H1 (cell line): Measurements from ENCODE around the gene JAG2. TPM values are rescaled to one million over a fixed set of nuclear protein-coding genes. Genes with fewer than 3 reads are reported as not detected.

Experiments used
- CTCF ChIA-PET: fragments of 300-600 bp; sonication (Branson Sonifier 250); formaldehyde crosslinking; loops from one replicate; lab custom pipeline; 2021; ENCODE audit not compliant: partially characterized antibody; lab: Charles Lee
- POLR2A ChIA-PET: fragments of 300-600 bp; sonication (Branson Sonifier 250); formaldehyde crosslinking; loops from one replicate; lab custom pipeline; 2021; ENCODE audit warnings: inconsistent platforms; ENCODE audit not compliant: partially characterized antibody; lab: Charles Lee
- DNase-seq, 2 experiments: peaks; one replicate each; pipeline versions ENCODE4 v3.0.0 to v3.0.0-alpha.2; 2010 to 2022; ENCODE audit warnings: low spot score in 2 of 2, low read depth in 1 of 2, mixed read lengths in 1 of 2
- FAIRE-seq: peaks from 2 replicates; lab custom pipeline; 2011; peaks lifted over from hg19 to GRCh38; lab: Jason Lieb, UNC
- H2AFZ ChIP-seq: 2 replicates; pipeline ENCODE4 v1.8.1; 2012; ENCODE audit warnings: low read length, inconsistent platforms
- H2AK5ac ChIP-seq: 2 replicates; pipeline ENCODE4 v1.6.1; 2013; ENCODE audit warnings: low read depth, low read length
- H2BK120ac ChIP-seq: replicated peaks from 2 replicates; pipeline ENCODE3; 2013; ENCODE audit warnings: low read depth, low read length, inconsistent platforms
- H2BK12ac ChIP-seq: 2 replicates; pipeline ENCODE4 v1.6.1; 2013; ENCODE audit warnings: low read depth, low read length
- H2BK15ac ChIP-seq: 2 replicates; pipeline ENCODE4 v1.6.1; 2013; ENCODE audit warnings: low read length
- H2BK20ac ChIP-seq: 2 replicates; pipeline ENCODE4 v1.6.1; 2013; ENCODE audit warnings: low read length
- H2BK5ac ChIP-seq: 2 replicates; pipeline ENCODE4 v1.6.1; 2013; ENCODE audit warnings: low read depth, low read length
- H3K14ac ChIP-seq: 2 replicates; pipeline ENCODE4 v1.6.1; 2013; ENCODE audit warnings: inconsistent platforms; ENCODE audit not compliant: insufficient read length
- H3K18ac ChIP-seq: 2 replicates; pipeline ENCODE4 v1.6.1; 2013; ENCODE audit warnings: low read length; ENCODE audit errors: extremely low read depth
- H3K23ac ChIP-seq: 2 replicates; pipeline ENCODE4 v1.6.1; 2013; ENCODE audit warnings: inconsistent platforms; ENCODE audit not compliant: insufficient read length
- H3K23me2 ChIP-seq: 2 replicates; pipeline ENCODE4 v1.6.1; 2013; ENCODE audit warnings: low read depth, low read length
- H3K27ac ChIP-seq: 2 replicates; pipeline ENCODE4 v1.6.1; 2011; ENCODE audit warnings: low read depth, low read length, inconsistent platforms
- H3K27me3 ChIP-seq, 4 experiments: replicated peaks in 1 of 4; 1 replicate in 1 of 4; 2 replicates in 3 of 4; pipeline versions ENCODE4 v1.6.1 to v1.8.1; 2011 to 2013; ENCODE audit warnings: low read length in 3 of 4, mild to moderate bottlenecking in 3 of 4, inconsistent platforms in 2 of 4, mixed read lengths in 2 of 4, moderate library complexity in 1 of 4; ENCODE audit not compliant: control insufficient read depth in 3 of 4, insufficient read depth in 3 of 4; ENCODE audit errors: extremely low read depth in 1 of 4
- H3K36me3 ChIP-seq, 4 experiments: 2 replicates each; pipeline versions ENCODE4 v1.6.1 to v1.8.1; 2011 to 2013; ENCODE audit warnings: mild to moderate bottlenecking in 4 of 4, low read length in 3 of 4, moderate library complexity in 2 of 4, control low read depth in 1 of 4, inconsistent platforms in 1 of 4; ENCODE audit not compliant: insufficient read depth in 4 of 4, control insufficient read depth in 2 of 4
- H3K4ac ChIP-seq: replicated peaks from 2 replicates; pipeline ENCODE3; 2013; ENCODE audit warnings: low read length, low read depth, mixed read lengths, inconsistent platforms; ENCODE audit not compliant: insufficient read length
- H3K4me1 ChIP-seq, 4 experiments: replicated peaks in 1 of 4; 1 replicate in 1 of 4; 2 replicates in 3 of 4; pipeline versions ENCODE4 v1.6.1 to v1.8.1; 2011 to 2013; ENCODE audit warnings: low read length in 3 of 4, inconsistent platforms in 2 of 4, mixed read lengths in 1 of 4; ENCODE audit not compliant: insufficient read depth in 4 of 4, control insufficient read depth in 3 of 4
- H3K4me2 ChIP-seq, 2 experiments: 2 replicates each; pipeline versions ENCODE4 v1.6.1 to v1.8.1; 2011 to 2013; ENCODE audit warnings: low read depth in 2 of 2, low read length in 2 of 2, control low read depth in 1 of 2, inconsistent platforms in 1 of 2, mild to moderate bottlenecking in 1 of 2; ENCODE audit not compliant: insufficient read depth in 1 of 2
- H3K4me3 ChIP-seq, 4 experiments: fragments of 200-600, 300-600 bp in 1 of 4; sonication (generic), shearing (Covaris generic), sonication (Bioruptor Twin) in 1 of 4; 2 replicates each; pipeline versions ENCODE4 v1.5.1 to v1.8.1; 2011 to 2016; ENCODE audit warnings: low read length in 4 of 4, low read depth in 3 of 4, control low read depth in 2 of 4, inconsistent platforms in 2 of 4, mild to moderate bottlenecking in 2 of 4, mixed read lengths in 1 of 4, moderate library complexity in 1 of 4; ENCODE audit not compliant: insufficient read depth in 2 of 4; ENCODE audit errors: extremely low read depth in 1 of 4
- H3K56ac ChIP-seq: replicated peaks from 2 replicates; pipeline ENCODE3; 2013; ENCODE audit warnings: low read depth, mild to moderate bottlenecking, mixed read lengths, low read length, inconsistent platforms; ENCODE audit not compliant: insufficient read length
- H3K79me1 ChIP-seq: 2 replicates; pipeline ENCODE4 v1.6.1; 2013; ENCODE audit warnings: low read depth, low read length, control low read depth
- H3K79me2 ChIP-seq, 2 experiments: 2 replicates each; pipeline versions ENCODE4 v1.6.1 to v1.8.1; 2012 to 2013; ENCODE audit warnings: low read length in 2 of 2, mild to moderate bottlenecking in 2 of 2, inconsistent platforms in 1 of 2; ENCODE audit not compliant: insufficient read depth in 2 of 2, control insufficient read depth in 1 of 2
- H3K9ac ChIP-seq, 4 experiments: replicated peaks in 1 of 4; 1 replicate in 1 of 4; 2 replicates in 3 of 4; pipeline versions ENCODE4 v1.6.1 to v1.8.1; 2011 to 2013; ENCODE audit warnings: low read depth in 3 of 4, low read length in 3 of 4, control low read depth in 2 of 4, mild to moderate bottlenecking in 2 of 4, moderate library complexity in 2 of 4, inconsistent platforms in 1 of 4; ENCODE audit errors: extremely low read depth in 1 of 4
- H3K9me3 ChIP-seq, 2 experiments: 2 replicates each; pipeline versions ENCODE4 v1.6.1 to v1.8.1; 2012 to 2013; ENCODE audit warnings: mild to moderate bottlenecking in 2 of 2, moderate library complexity in 2 of 2, control low read depth in 1 of 2, inconsistent platforms in 1 of 2, low read depth in 1 of 2, low read length in 1 of 2, mixed read lengths in 1 of 2; ENCODE audit not compliant: insufficient read depth in 2 of 2
- H4K20me1 ChIP-seq, 2 experiments: replicated peaks in 1 of 2; 2 replicates each; pipeline versions ENCODE3 to v1.8.1; 2011 to 2013; ENCODE audit warnings: inconsistent platforms in 2 of 2, low read length in 2 of 2, mild to moderate bottlenecking in 1 of 2; ENCODE audit not compliant: insufficient read depth in 2 of 2, control insufficient read depth in 1 of 2
- H4K5ac ChIP-seq: 2 replicates; pipeline ENCODE4 v1.6.1; 2013; ENCODE audit warnings: low read length, low read depth, mixed read lengths, inconsistent platforms; ENCODE audit not compliant: insufficient read length
- H4K8ac ChIP-seq: 2 replicates; pipeline ENCODE4 v1.8.0; 2013; ENCODE audit warnings: mild to moderate bottlenecking, moderate library complexity, low read length, inconsistent platforms; ENCODE audit not compliant: insufficient read depth; ENCODE audit errors: extremely low read depth
- H4K91ac ChIP-seq: replicated peaks from 2 replicates; pipeline ENCODE3; 2013; ENCODE audit warnings: low read length, mixed read lengths, inconsistent platforms; ENCODE audit not compliant: insufficient read length
- NRF1 ChIP-seq: IDR thresholded peaks from 2 replicates; pipeline ENCODE4 v1.6.1; 2011; ENCODE audit warnings: mild to moderate bottlenecking, low read depth, low read length, improper control_type of control experiment
- POLR2A ChIP-seq, 2 experiments: IDR thresholded peaks; 1 replicate in 1 of 2; 2 replicates in 1 of 2; pipeline ENCODE4 v1.6.1; 2011; ENCODE audit warnings: low read depth in 2 of 2, low read length in 2 of 2, mild to moderate bottlenecking in 2 of 2; ENCODE audit errors: control extremely low read depth in 1 of 2
- WGBS, 2 experiments: shearing (Covaris generic) in 1 of 2; methylation state at CpG; one replicate each; pipeline versions ENCODE4 v1.1.6 to v1.1.7; 2013 to 2015; ENCODE audit warnings: low lambda C conversion rate in 2 of 2, mixed read lengths in 2 of 2, inconsistent platforms in 1 of 2, low coverage in 1 of 2, missing lambda C conversion rate in 1 of 2; ENCODE audit not compliant: insufficient replicate concordance in 2 of 2, insufficient coverage in 1 of 2, insufficient read length in 1 of 2; ENCODE audit errors: extremely low coverage in 1 of 2, missing lambda C conversion rate in 1 of 2; 5-methylcytosine and 5-hydroxymethylcytosine counted together
- polyA plus RNA-seq, 7 experiments: library from polyadenylated mRNA; depleted of rRNA in 3 of 7; stranded (reverse) in 5 of 7; unstranded in 2 of 7; fragments of >200 nt in 5 of 7; fragments of 200-250 nt in 2 of 7; gene quantifications; 1 replicate in 5 of 7; 2 replicates in 1 of 7; 4 replicates in 1 of 7; pipeline versions ENCODE4 v1.2.1 to v1.2.3, GENCODE V29; 2011 to 2013; ENCODE audit warnings: missing spikeins in 2 of 7, mixed read lengths in 2 of 7
- total RNA-seq: library from RNA; stranded (reverse); fragmentation: NEBNext Ultra II Directional; extraction: Animal tissue kit (Norgen Biotek cat#: 25700); gene quantifications from 2 replicates; pipeline ENCODE4 v1.2.1, GENCODE V29; 2021
- TF ChIP-seq, protein P1 (sequence below), 3 experiments: IDR thresholded peaks; 1 replicate in 2 of 3; 2 replicates in 1 of 3; pipeline versions ENCODE4 v1.5.1 to v1.6.1; 2011; ENCODE audit warnings: low read length in 3 of 3, mild to moderate bottlenecking in 3 of 3, inconsistent platforms in 2 of 3, low read depth in 1 of 3, moderate library complexity in 1 of 3; ENCODE audit not compliant: insufficient read depth in 1 of 3; ENCODE audit errors: control extremely low read depth in 1 of 3
- TF ChIP-seq, protein P2 (sequence below): IDR thresholded peaks from 2 replicates; pipeline ENCODE4 v1.6.1; 2011; ENCODE audit warnings: low read depth, mild to moderate bottlenecking, low read length; ENCODE audit not compliant: insufficient read depth

Gene JAG2
- total and polyA plus RNA-seq, 2 of the 8 experiments (the other 6 are each of a cell fraction or from before 2014, with no cell fraction given) = 2.8 to 6.2 TPM

DNA sequence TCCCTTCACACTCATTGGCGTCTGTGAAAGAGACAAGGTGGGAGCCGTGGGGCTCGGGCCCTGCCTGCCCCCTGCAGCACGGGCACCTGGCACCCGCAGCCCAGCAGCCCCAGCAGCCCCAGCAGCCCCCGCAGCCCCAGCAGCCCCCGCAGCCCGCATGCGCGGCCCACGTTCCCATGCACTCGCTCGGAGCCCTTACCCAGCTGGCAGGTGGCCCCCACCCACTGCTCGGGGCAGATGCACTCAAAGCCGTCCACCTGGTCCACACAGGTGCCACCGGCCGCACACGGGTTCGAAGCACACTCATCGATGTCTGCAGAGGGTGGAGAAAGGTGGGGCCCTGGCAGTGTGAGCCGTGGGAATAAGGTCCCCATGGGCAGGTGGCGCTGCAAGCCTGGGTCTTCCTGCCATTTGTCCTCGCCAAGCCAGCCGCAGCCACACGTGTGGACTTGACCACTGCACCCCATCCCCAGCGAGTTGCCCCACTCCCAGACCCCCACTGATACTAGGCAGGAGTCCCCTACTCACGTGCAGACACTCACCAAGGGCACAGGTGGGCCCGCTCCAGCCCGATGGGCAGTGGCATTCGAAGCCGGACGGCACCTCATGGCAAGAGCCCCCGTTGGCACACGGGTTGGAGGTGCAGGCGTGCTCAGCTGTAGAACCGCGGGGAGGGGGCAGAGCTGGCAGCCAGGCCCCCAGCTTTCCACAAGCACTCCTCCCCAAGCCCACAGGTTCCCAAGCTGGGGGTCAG, 17.3 kb downstream of the JAG2 start:
- H4K91ac ChIP-seq = no peak overlapping the region
- no peak overlapping the region for H4K8ac ChIP-seq
- no peaks in the 10 kb centered on the region for H3K27me3 ChIP-seq
- H3K9ac ChIP-seq = no peak overlapping the region
- no peaks in the 10 kb centered on the region for H3K9me3 ChIP-seq
- H3K23ac ChIP-seq = no peak overlapping the region
- no peaks in the 10 kb centered on the region for H3K36me3 ChIP-seq
- no peak for FAIRE-seq
- H3K4me1 ChIP-seq = peaks cover 0 to 6% (median 0%) of the 10 kb centered on the region in 4 experiments; a peak in 4 of 7 replicates
- 92% methylated on average over 24 of the region's 37 CpGs; no CpG with 5 or more reads in 1 of the 2 experiments for WGBS, 2 experiments
- H2AK5ac ChIP-seq = no peak overlapping the region
- no peak overlapping the region for H4K5ac ChIP-seq
- no peak overlapping the region for H2BK15ac ChIP-seq
- no peaks in the 10 kb centered on the region for H3K79me1 ChIP-seq
- POLR2A ChIA-PET = no interaction called here
- DNase-seq = peak in 1 of 2 experiments; percentile 45
- H3K27ac ChIP-seq = no peak overlapping the region
- CTCF ChIA-PET = interaction anchor here (0.6 to 1.7 kb wide), 4 partner anchors 14 to 329 kb away, joined by 3 to 4 read pairs (median 3); partner anchors contain the start of gene JAG2
- H3K4me3 ChIP-seq = no peak overlapping the region
- H4K20me1 ChIP-seq = peaks cover 0 to 1% of the 10 kb centered on the region in 2 experiments
- no peak overlapping the region for H2BK20ac ChIP-seq
- H3K14ac ChIP-seq = no peak overlapping the region
- H2BK120ac ChIP-seq = no peak overlapping the region
- H3K18ac ChIP-seq = no peak overlapping the region
- no peaks in the 10 kb centered on the region for H3K23me2 ChIP-seq
- no peak overlapping the region for H2AFZ ChIP-seq
- H2BK12ac ChIP-seq = no peak overlapping the region
- H2BK5ac ChIP-seq = no peak overlapping the region; the same call in 1 of the 2 replicates
- no peak overlapping the region for H3K56ac ChIP-seq
- TF ChIP-seq, protein P1, sequence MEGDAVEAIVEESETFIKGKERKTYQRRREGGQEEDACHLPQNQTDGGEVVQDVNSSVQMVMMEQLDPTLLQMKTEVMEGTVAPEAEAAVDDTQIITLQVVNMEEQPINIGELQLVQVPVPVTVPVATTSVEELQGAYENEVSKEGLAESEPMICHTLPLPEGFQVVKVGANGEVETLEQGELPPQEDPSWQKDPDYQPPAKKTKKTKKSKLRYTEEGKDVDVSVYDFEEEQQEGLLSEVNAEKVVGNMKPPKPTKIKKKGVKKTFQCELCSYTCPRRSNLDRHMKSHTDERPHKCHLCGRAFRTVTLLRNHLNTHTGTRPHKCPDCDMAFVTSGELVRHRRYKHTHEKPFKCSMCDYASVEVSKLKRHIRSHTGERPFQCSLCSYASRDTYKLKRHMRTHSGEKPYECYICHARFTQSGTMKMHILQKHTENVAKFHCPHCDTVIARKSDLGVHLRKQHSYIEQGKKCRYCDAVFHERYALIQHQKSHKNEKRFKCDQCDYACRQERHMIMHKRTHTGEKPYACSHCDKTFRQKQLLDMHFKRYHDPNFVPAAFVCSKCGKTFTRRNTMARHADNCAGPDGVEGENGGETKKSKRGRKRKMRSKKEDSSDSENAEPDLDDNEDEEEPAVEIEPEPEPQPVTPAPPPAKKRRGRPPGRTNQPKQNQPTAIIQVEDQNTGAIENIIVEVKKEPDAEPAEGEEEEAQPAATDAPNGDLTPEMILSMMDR (IDR thresholded peaks at IDR 0.05; ENCODE audit: control extremely low read depth in 1 of 3, insufficient read depth in 1 of 3, low read depth in 1 of 3, low read length in 3 of 3) = peak in 1 of 3 experiments; percentile 3; a peak in 1 of 4 replicates
- TF ChIP-seq POLR2A (IDR thresholded peaks at IDR 0.05; ENCODE audit: control extremely low read depth in 1 of 2, low read depth in 2 of 2, low read length in 2 of 2) = no peak
- TF ChIP-seq, protein P2, sequence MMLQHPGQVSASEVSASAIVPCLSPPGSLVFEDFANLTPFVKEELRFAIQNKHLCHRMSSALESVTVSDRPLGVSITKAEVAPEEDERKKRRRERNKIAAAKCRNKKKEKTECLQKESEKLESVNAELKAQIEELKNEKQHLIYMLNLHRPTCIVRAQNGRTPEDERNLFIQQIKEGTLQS = no peak
- no peak for TF ChIP-seq NRF1
- H3K4ac ChIP-seq = no peak overlapping the region
- H3K4me2 ChIP-seq = no peak overlapping the region
- H3K79me2 ChIP-seq = no peaks in the 10 kb centered on the region
